Panc1 (cell line): ENCODE results near the gene TJP3. TPM values are rescaled to one million over a fixed set of nuclear protein-coding genes. Genes with fewer than 3 reads are reported as not detected.

ENCODE experiments used
- ATAC-seq: fragments of 200-7000 bp; cut with Tn5 transposase; 2 replicates; pipeline ENCODE4 v1.9.1; 2020; ENCODE audit warnings: mild to moderate bottlenecking, moderate library complexity
- BruUV-seq: library from RNA; stranded (reverse); fragments of 400-500 nt; replicated peaks from 2 replicates; lab custom pipeline; 2021; lab: Mats Ljungman, UMichigan
- CTCF ChIA-PET: fragments of 300-600 bp; sonication (Branson Sonifier 250); formaldehyde crosslinking; loops from one replicate; lab custom pipeline; 2022; ENCODE audit warnings: antibody characterized with exemption; lab: Charles Lee
- POLR2A ChIA-PET: fragments of 300-600 bp; sonication (Branson Sonifier 250); formaldehyde crosslinking; loops from one replicate; lab custom pipeline; 2022; ENCODE audit warnings: antibody characterized with exemption; lab: Charles Lee
- DNase-seq: peaks from one replicate; pipeline ENCODE4 v3.0.0-alpha.2; 2010; ENCODE audit warnings: low read depth, low spot score
- H3K27ac ChIP-seq: 2 replicates; pipeline ENCODE4 v1.5.1; 2011; ENCODE audit warnings: mild to moderate bottlenecking, low read length, inconsistent platforms
- H3K27me3 ChIP-seq: fragments of 200-500 bp; sonication (Bioruptor generic); 2 replicates; pipeline ENCODE4 v1.6.0; 2014; ENCODE audit warnings: low read length, inconsistent platforms; ENCODE audit not compliant: control insufficient read depth, insufficient read depth
- H3K36me3 ChIP-seq: fragments of 200-500 bp; sonication (Bioruptor generic); 2 replicates; pipeline ENCODE4 v1.5.1; 2014; ENCODE audit warnings: inconsistent platforms, mild to moderate bottlenecking, low read length, moderate library complexity; ENCODE audit not compliant: control insufficient read depth, insufficient read depth
- H3K4me1 ChIP-seq: 2 replicates; pipeline ENCODE4 v1.5.1; 2011; ENCODE audit warnings: inconsistent platforms, mild to moderate bottlenecking, low read length, moderate library complexity; ENCODE audit not compliant: control insufficient read depth, insufficient read depth
- H3K4me3 ChIP-seq, 2 experiments: 2 replicates each; pipeline ENCODE4 v1.5.1; 2011 to 2012; ENCODE audit warnings: low read depth in 2 of 2, low read length in 2 of 2, mild to moderate bottlenecking in 2 of 2, inconsistent platforms in 1 of 2, moderate library complexity in 1 of 2
- H3K9me3 ChIP-seq: fragments of 200-500 bp; sonication (Bioruptor generic); 2 replicates; pipeline ENCODE4 v1.5.1; 2014; ENCODE audit warnings: low read depth, mild to moderate bottlenecking, inconsistent platforms, low read length, moderate library complexity; ENCODE audit not compliant: control insufficient read depth, insufficient read depth
- POLR2AphosphoS5 ChIP-seq: IDR thresholded peaks from 2 replicates; pipeline ENCODE4 v1.6.1; 2012; ENCODE audit warnings: mild to moderate bottlenecking, low read depth, low read length, moderate library complexity
- REST ChIP-seq, 2 experiments: IDR thresholded peaks; 2 replicates each; pipeline ENCODE4 v1.6.1; 2011 to 2012; ENCODE audit warnings: low read depth in 2 of 2, control low read depth in 1 of 2, low read length in 1 of 2, mild to moderate bottlenecking in 1 of 2, moderate library complexity in 1 of 2; ENCODE audit not compliant: insufficient read depth in 1 of 2
- SIN3A ChIP-seq: IDR thresholded peaks from 2 replicates; pipeline ENCODE4 v1.6.1; 2012; ENCODE audit warnings: low read depth, mild to moderate bottlenecking, low read length, moderate library complexity, borderline replicate concordance; ENCODE audit not compliant: insufficient read depth
- TCF7L2 ChIP-seq: IDR thresholded peaks from 2 replicates; pipeline ENCODE4 v1.6.1; 2011; ENCODE audit warnings: mild to moderate bottlenecking, low read depth, low read length, inconsistent platforms
- in situ Hi-C: cut with HindIII; loops from 2 replicates; pipeline ENCODE4 v1.10.0; 2016; ENCODE audit warnings: low sequenced_read_pairs, low pct_unique_long_range_greater_than_20kb
- intact Hi-C: fragments of 100-400 bp; cut with micrococcal nuclease; formaldehyde crosslinking; loops from one replicate; pipeline ENCODE4 v1.10.0; 2022; ENCODE audit not compliant: unreplicated experiment
- total RNA-seq: library from RNA; stranded (reverse); gene quantifications from one replicate; pipeline ENCODE4 v1.2.1, GENCODE V29; 2021; ENCODE audit not compliant: unreplicated experiment
- TF ChIP-seq, protein P1 (sequence below): fragments of 450-650 bp; IDR thresholded peaks from 2 replicates; pipeline ENCODE4 v1.5.1; 2017; ENCODE audit warnings: mild to moderate bottlenecking

Gene TJP3
- total RNA-seq, 1 experiment from 2014 or later, result 2.7 TPM

DNA sequence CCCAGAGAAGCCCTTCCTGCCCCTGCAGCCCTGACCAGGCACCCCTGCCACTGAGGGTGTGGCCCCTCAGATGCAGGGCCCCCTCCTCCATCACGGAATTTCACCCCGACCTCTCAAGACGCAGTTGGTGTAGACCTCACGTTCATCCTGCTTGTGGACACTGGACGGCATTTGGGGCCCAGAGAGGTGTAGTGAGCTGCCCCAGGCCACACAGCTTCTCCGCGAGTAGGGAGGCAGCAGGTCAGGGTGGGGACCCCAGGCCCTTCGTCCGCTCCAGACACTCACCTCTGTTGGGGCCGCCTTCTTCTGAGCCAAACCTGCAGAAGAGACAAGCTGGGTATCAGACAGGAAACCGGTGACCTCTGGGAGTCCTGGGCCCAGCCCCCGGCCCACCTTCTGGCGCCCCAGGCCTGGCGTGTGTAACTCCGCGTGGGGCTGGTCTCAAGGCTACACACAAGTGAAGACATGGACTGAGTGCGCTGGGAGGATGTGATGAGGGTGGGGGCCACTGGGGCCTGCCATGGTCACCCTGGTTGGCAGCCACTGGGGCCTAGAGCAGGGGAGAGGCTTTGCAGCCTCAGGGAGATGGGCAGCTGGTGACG, 41.0 kb upstream of the TJP3 start:
- TF ChIP-seq SIN3A (no peak), POLR2AphosphoS5 (no peak), REST (IDR thresholded peaks at IDR 0.05; ENCODE audit: insufficient read depth in 1 of 2, low read depth in 2 of 2, low read length in 1 of 2) (no peak)
- Histone ChIP-seq H3K36me3 (no peaks in the 10 kb centered on the region), H3K4me1 (peaks cover 7% of the 10 kb centered on the region; the same call in 1 of the 2 replicates), H3K27me3 (no peaks in the 10 kb centered on the region), H3K9me3 (no peaks in the 10 kb centered on the region), H3K4me3 (no peak overlapping the region), H3K27ac (no peak overlapping the region)
- ATAC-seq, result no peak
- no TSS peak for BruUV-seq
- ChIA-PET CTCF (no interaction called here), POLR2A (no interaction called here)
- DNase-seq, result no peak
- in situ Hi-C loops, result no loop called here
- intact Hi-C loops, result loop anchor here (5.0 kb wide), 1 partner anchor 40 kb away; the partner anchor contains the start of gene TJP3

- intact Hi-C loops, result loop anchor here (5.0 kb wide), 1 partner anchor 40 kb away; the partner anchor contains the start of gene TJP3
- in situ Hi-C loops, result no loop called here
- peaks cover 7% of the 10 kb centered on the region; the same call in 1 of the 2 replicates for H3K4me1 ChIP-seq
- ChIA-PET CTCF (no interaction called here), POLR2A (no interaction called here)
- no TSS peak for BruUV-seq
- TF ChIP-seq POLR2AphosphoS5 (no peak), REST (IDR thresholded peaks at IDR 0.05; ENCODE audit: insufficient read depth in 1 of 2, low read depth in 2 of 2, low read length in 1 of 2) (no peak), SIN3A (no peak), TCF7L2 (no peak)
- TF ChIP-seq, protein P1, sequence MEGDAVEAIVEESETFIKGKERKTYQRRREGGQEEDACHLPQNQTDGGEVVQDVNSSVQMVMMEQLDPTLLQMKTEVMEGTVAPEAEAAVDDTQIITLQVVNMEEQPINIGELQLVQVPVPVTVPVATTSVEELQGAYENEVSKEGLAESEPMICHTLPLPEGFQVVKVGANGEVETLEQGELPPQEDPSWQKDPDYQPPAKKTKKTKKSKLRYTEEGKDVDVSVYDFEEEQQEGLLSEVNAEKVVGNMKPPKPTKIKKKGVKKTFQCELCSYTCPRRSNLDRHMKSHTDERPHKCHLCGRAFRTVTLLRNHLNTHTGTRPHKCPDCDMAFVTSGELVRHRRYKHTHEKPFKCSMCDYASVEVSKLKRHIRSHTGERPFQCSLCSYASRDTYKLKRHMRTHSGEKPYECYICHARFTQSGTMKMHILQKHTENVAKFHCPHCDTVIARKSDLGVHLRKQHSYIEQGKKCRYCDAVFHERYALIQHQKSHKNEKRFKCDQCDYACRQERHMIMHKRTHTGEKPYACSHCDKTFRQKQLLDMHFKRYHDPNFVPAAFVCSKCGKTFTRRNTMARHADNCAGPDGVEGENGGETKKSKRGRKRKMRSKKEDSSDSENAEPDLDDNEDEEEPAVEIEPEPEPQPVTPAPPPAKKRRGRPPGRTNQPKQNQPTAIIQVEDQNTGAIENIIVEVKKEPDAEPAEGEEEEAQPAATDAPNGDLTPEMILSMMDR, result no peak
- ATAC-seq (no peak), DNase-seq (no peak)
- H3K27me3 ChIP-seq, result no peaks in the 10 kb centered on the region
- no peak overlapping the region for H3K4me3 ChIP-seq
- H3K9me3 ChIP-seq, result no peaks in the 10 kb centered on the region
- no peaks in the 10 kb centered on the region for H3K36me3 ChIP-seq
- no peak overlapping the region for H3K27ac ChIP-seq
These were observed 40.4 kb upstream of the TJP3 start for GRCh38 chr19:3667766-3668165.
